ENCODE data around the gene ZDHHC20. TPM values are rescaled to one million over a fixed set of nuclear protein-coding genes. Genes with fewer than 3 reads are reported as not detected.
"Not testable (repeated sequence)": the region's sequence is repeated elsewhere in the genome, so short reads cannot be mapped to it uniquely, and the experiment has no call there.

ZDHHC20 gene
- polyA plus RNA-seq, 6 donors from 2014 or later, result 12.5 to 27.9 (median 24.5) TPM

- Mint-ChIP-seq H3K4me1 (peaks cover 31 to 39% (median 39%) of the 10 kb centered on the region in 3 donors), H3K4me3 (no peak overlapping the region), H3K27ac (no peak overlapping the region), H3K9me3 (peaks cover 13 to 30% (median 25%) of the 10 kb centered on the region in 7 donors), H3K36me3 (peaks cover 23% of the 10 kb centered on the region in 2 donors), H3K27me3 (no peaks in the 10 kb centered on the region)
- no peak for ATAC-seq (ENCODE audit: low read depth in 2 of 2)
- DNase-seq, result no peak
These were observed 31.4 kb downstream of the ZDHHC20 start for GRCh38 chr13:21427741-21428140.

DNA sequence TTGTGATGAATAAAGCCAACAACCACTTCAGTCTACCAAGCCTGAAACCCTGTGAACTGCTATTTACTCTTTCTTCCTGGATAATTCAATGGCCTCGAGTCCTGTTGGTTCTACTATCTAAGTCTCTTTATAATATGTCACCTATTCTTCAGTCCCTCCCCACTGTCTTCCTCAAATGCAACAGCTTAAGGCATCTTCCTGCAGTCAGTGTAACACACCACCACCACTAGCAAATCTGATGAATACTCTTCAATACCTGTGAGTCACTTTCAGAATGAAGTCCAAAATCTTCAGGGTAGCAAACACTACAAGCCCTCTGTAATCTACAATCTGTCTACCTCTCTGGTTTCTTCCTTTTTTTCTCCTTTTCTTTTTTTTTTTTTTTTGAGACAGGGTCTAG lies 32.9 kb downstream of the ZDHHC20 start:
- no peak for DNase-seq
- Mint-ChIP-seq H3K27ac (peak overlapping the region in 4 of 6 donors; percentile 16 to 90 (median 52)), H3K9me3 (peaks cover 13 to 26% (median 25%) of the 10 kb centered on the region in 7 donors), H3K4me3 (peak overlapping the region in 1 of 8 donors; percentile 3), H3K27me3 (no peaks in the 10 kb centered on the region), H3K4me1 (peaks cover 33 to 39% (median 39%) of the 10 kb centered on the region in 3 donors), H3K36me3 (peaks cover 23% of the 10 kb centered on the region in 2 donors)
- no peak for ATAC-seq (ENCODE audit: low read depth in 2 of 2)

- ATAC-seq (ENCODE audit: low read depth in 2 of 2), result no peak
- H3K36me3 Mint-ChIP-seq, result no peaks in the 10 kb centered on the region
- H3K27ac Mint-ChIP-seq, result peak overlapping the region in 1 of 6 donors; percentile 24
- DNase-seq, result no peak
- H3K4me1 Mint-ChIP-seq, result peaks cover under 1 to 9% (median 5%) of the 10 kb centered on the region in 3 donors
- H3K4me3 Mint-ChIP-seq, result no peak overlapping the region
- no peaks in the 10 kb centered on the region for H3K9me3 Mint-ChIP-seq
- H3K27me3 Mint-ChIP-seq, result no peaks in the 10 kb centered on the region
These were observed 38.4 kb downstream of the ZDHHC20 start for GRCh38 chr13:21420706-21421105.

- DNase-seq (no peak), ATAC-seq (ENCODE audit: low read depth in 2 of 2) (no peak)
- Mint-ChIP-seq H3K27me3 (no peaks in the 10 kb centered on the region), H3K4me3 (no peak overlapping the region), H3K36me3 (peaks cover 15 to 27% of the 10 kb centered on the region in 2 donors), H3K4me1 (no peaks in the 10 kb centered on the region), H3K27ac (no peak overlapping the region), H3K9me3 (peaks cover 0 to 8% (median 2%) of the 10 kb centered on the region in 7 donors)
These were observed 46.1 kb downstream of the ZDHHC20 start for GRCh38 chr13:21413013-21413412.

DNA sequence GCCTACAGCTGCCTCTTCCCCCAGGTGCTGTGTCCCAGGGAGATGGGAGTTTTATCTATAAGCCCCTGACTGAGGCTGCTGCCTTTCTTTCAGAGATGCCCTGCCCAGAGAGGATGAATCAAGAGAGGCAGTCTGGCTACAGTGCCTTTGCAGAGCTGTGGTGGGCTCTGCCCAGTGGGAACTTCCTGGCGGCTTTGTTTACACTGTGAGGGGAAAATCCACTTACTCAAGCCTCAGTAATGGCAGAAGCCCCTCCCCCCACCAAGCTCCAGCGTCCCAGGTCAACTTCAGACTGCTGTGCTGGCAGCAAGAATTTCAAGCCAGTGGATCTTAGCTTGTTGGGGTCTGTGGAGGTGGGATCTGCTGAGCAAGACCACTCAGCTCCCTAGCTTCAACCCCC lies 48.6 kb downstream of the ZDHHC20 start:
- DNase-seq, result not testable (repeated sequence)

GRCh38 chr13:21405309-21405708 lies 53.8 kb downstream of the ZDHHC20 start:
- no peaks in the 10 kb centered on the region for H3K4me1 Mint-ChIP-seq
- DNase-seq (no peak), ATAC-seq (ENCODE audit: low read depth in 2 of 2) (no peak)
- no peak overlapping the region for H3K27ac Mint-ChIP-seq
- H3K9me3 Mint-ChIP-seq, result peaks cover 0 to 19% (median 6%) of the 10 kb centered on the region in 7 donors
- H3K4me3 Mint-ChIP-seq, result no peak overlapping the region
- H3K36me3 Mint-ChIP-seq, result peaks cover 28 to 33% of the 10 kb centered on the region in 2 donors
- H3K27me3 Mint-ChIP-seq, result no peaks in the 10 kb centered on the region

More for the DNA sequence above, 48.6 kb downstream of the ZDHHC20 start:
- peaks cover 29 to 35% of the 10 kb centered on the region in 2 donors for H3K36me3 Mint-ChIP-seq
- not testable (repeated sequence) for ATAC-seq (ENCODE audit: low read depth in 2 of 2); H3K27me3 Mint-ChIP-seq; H3K27ac Mint-ChIP-seq; H3K4me1 Mint-ChIP-seq
- H3K4me3 Mint-ChIP-seq, result peak overlapping the region in 1 of 8 donors; percentile 21
- peaks cover 0 to 19% (median 6%) of the 10 kb centered on the region in 7 donors for H3K9me3 Mint-ChIP-seq

DNA sequence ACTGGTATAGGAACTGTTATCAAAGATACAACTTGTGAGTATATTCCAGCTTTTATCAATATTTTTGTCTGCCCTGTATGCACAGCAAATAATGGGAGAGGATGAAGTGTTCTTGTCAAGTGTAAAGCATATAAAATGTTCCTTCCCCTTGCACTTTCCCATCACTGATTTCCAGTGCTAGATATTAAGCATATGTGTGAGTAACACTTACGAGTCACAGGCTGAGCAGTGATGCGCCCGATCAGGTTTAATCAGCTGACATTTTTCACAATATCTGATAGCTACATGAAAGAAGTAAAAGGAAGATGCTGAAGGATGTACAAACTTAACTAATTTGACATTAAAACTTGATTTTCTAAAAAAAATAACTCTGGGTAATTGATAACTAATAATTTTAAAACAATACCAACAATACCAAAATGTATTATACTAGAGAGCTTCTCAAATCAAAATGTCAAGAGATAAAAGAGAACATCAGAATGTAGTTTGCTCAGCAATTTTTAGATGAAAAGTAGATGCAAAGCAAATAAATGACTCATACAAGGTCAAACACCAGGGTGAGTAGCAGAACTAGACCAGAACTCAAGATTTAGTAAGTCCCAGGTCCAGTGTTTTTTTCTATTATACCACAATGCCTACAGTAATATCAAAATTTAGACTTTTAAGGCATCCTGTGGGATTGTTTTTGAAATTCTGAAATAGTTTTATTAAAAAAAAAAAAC lies 56.4 kb downstream of the ZDHHC20 start:
- Mint-ChIP-seq H3K27me3 (no peaks in the 10 kb centered on the region), H3K27ac (no peak overlapping the region), H3K9me3 (peaks cover 0 to 9% (median 4%) of the 10 kb centered on the region in 7 donors), H3K4me1 (no peaks in the 10 kb centered on the region), H3K4me3 (no peak overlapping the region), H3K36me3 (peaks cover 22 to 34% of the 10 kb centered on the region in 2 donors)
- ATAC-seq (ENCODE audit: low read depth in 2 of 2), result no peak
- DNase-seq, result no peak

DNA sequence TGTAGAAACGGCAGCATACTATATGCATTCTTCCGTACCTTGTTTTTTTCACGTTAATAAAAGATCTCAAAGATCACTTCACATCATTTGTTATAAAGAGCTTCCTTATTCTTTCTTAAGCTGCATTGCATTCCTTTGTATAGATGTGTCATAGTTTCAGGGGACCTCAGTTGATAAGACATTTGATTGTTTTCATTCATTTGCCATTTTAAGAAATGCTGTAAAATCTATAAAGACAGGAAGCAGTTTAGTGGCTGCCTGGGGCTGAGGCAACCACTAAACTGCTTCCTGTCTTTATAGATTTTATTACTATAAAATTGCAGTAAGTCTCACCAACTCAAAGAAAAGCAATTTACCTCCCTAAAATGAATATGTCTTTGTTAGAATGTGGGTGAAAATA lies 59.4 kb downstream of the ZDHHC20 start:
- ATAC-seq (ENCODE audit: low read depth in 2 of 2), result no peak
- DNase-seq, result no peak
- Mint-ChIP-seq H3K27ac (peak overlapping the region in 1 of 6 donors; percentile 1), H3K36me3 (peaks cover 22% of the 10 kb centered on the region in 2 donors), H3K4me1 (peaks cover 0 to 6% (median 0%) of the 10 kb centered on the region in 3 donors), H3K27me3 (no peaks in the 10 kb centered on the region), H3K4me3 (no peak overlapping the region), H3K9me3 (no peaks in the 10 kb centered on the region)

GRCh38 chr13:21395953-21396352 lies 63.1 kb downstream of the ZDHHC20 start:
- Mint-ChIP-seq H3K9me3 (no peaks in the 10 kb centered on the region), H3K4me3 (no peak overlapping the region), H3K27ac (peak overlapping the region in 1 of 6 donors; percentile 24), H3K4me1 (peaks cover 0 to 6% (median 3%) of the 10 kb centered on the region in 3 donors), H3K27me3 (no peaks in the 10 kb centered on the region), H3K36me3 (peaks cover 22 to 23% of the 10 kb centered on the region in 2 donors)
- DNase-seq (no peak), ATAC-seq (ENCODE audit: low read depth in 2 of 2) (no peak)

- no peaks in the 10 kb centered on the region for H3K27me3 Mint-ChIP-seq
- no peak for DNase-seq
- H3K4me3 Mint-ChIP-seq, result no peak overlapping the region
- H3K4me1 Mint-ChIP-seq, result peaks cover 0 to 3% (median 0%) of the 10 kb centered on the region in 3 donors
- peaks cover 0 to 7% (median 0%) of the 10 kb centered on the region in 7 donors for H3K9me3 Mint-ChIP-seq
- no peak for ATAC-seq (ENCODE audit: low read depth in 2 of 2)
- H3K27ac Mint-ChIP-seq, result peak overlapping the region in 1 of 6 donors; percentile 84
- peaks cover 33 to 46% of the 10 kb centered on the region in 2 donors for H3K36me3 Mint-ChIP-seq
These were observed 70.0 kb downstream of the ZDHHC20 start for GRCh38 chr13:21389124-21389523.

DNA sequence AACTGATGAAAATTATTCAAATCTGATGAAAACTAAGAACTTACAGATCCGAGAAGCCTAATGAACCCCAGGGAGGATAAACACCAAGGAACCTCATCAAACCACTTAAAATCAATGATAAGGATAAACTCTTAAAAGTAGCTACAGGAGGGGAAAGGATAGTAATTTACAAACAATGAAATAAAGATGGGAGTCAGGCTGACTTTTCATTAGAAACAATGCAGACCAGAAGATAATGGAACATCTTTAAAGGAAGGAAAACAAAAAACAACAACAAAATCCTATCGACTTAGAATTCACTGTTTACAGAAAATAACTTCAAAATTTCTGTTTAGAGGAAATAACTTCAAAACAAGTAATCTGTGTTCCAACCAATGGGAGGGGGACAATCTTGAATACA lies 73.4 kb downstream of the ZDHHC20 start:
- H3K27me3 Mint-ChIP-seq, result no peaks in the 10 kb centered on the region
- peaks cover 28 to 48% of the 10 kb centered on the region in 2 donors for H3K36me3 Mint-ChIP-seq
- H3K9me3 Mint-ChIP-seq, result peaks cover 0 to 7% (median 0%) of the 10 kb centered on the region in 7 donors
- no peak overlapping the region for H3K4me3 Mint-ChIP-seq
- H3K27ac Mint-ChIP-seq, result peak overlapping the region in 1 of 6 donors; percentile 2
- no peak for DNase-seq
- no peak for ATAC-seq (ENCODE audit: low read depth in 2 of 2)
- no peaks in the 10 kb centered on the region for H3K4me1 Mint-ChIP-seq

DNA sequence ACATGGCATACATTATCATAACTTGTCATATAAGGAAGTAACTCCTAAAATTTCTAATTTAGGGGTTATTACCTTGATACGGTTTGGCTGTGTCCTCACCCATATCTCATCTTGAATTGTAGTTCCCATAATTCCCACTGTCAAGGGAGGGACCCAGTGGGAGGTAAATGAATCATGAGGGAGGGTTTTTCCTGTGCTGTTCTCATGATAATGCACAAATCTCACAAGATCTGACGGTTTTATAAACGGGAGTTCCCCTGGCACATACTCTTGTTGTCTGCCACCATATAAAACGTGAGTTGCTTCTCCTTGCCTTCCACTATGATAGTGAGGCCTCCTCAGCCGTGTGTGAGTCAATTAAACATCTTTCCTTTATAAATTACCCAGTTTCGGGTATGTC lies 76.0 kb downstream of the ZDHHC20 start:
- H3K4me1 Mint-ChIP-seq, result no peaks in the 10 kb centered on the region
- no peak overlapping the region for H3K4me3 Mint-ChIP-seq
- ATAC-seq (ENCODE audit: low read depth in 2 of 2), result no peak
- peaks cover 0 to 7% (median 0%) of the 10 kb centered on the region in 7 donors for H3K9me3 Mint-ChIP-seq
- H3K36me3 Mint-ChIP-seq, result peaks cover 17 to 29% of the 10 kb centered on the region in 2 donors
- no peaks in the 10 kb centered on the region for H3K27me3 Mint-ChIP-seq
- DNase-seq, result no peak
- H3K27ac Mint-ChIP-seq, result no peak overlapping the region

- H3K36me3 Mint-ChIP-seq, result peaks cover 0 to 13% of the 10 kb centered on the region in 2 donors
- not testable (repeated sequence) for H3K4me3 Mint-ChIP-seq; ATAC-seq (ENCODE audit: low read depth in 2 of 2)
These were observed 81.8 kb downstream of the ZDHHC20 start for GRCh38 chr13:21376998-21377985.

More at GRCh38 chr13:21376998-21377985, 81.8 kb downstream of the ZDHHC20 start:
- not testable (repeated sequence) for DNase-seq, H3K27me3 Mint-ChIP-seq, H3K9me3 Mint-ChIP-seq, H3K4me1 Mint-ChIP-seq
- H3K27ac Mint-ChIP-seq, result peak overlapping the region in 1 of 6 donors; percentile 90

Measured in naive B cell (primary cell).